Measurements from ENCODE around the gene P3H3. TPM values are rescaled to one million over a fixed set of nuclear protein-coding genes. Genes with fewer than 3 reads are reported as not detected.

The P3H3 gene
- total and polyA plus RNA-seq, 2 experiments from 2014 or later: 16.4 to 38.2 TPM

- Histone ChIP-seq H3K79me2 (replicated peaks; ENCODE audit: insufficient read depth) (peaks cover 41% of the 10 kb centered on the region), H3K9me2 (ENCODE audit: insufficient read depth) (no peaks in the 10 kb centered on the region), H3K4me3 (peak overlapping the region; percentile 80), H3F3A (replicated peaks; ENCODE audit: low read depth) (peaks cover 11% of the 10 kb centered on the region; the same call in 1 of the 2 replicates), H3K27ac (ENCODE audit: low read depth) (no peak overlapping the region), H3K36me3 (ENCODE audit: insufficient read depth) (peaks cover 31% of the 10 kb centered on the region), H3K4me1 (ENCODE audit: insufficient read depth) (peaks cover 19% of the 10 kb centered on the region), H2AFZ (no peak overlapping the region), H4K20me1 (replicated peaks; ENCODE audit: insufficient read depth) (peaks cover 4% of the 10 kb centered on the region; the same call in 1 of the 2 replicates), H3K27me3 (ENCODE audit: insufficient read depth) (no peaks in the 10 kb centered on the region), H3K4me2 (peak overlapping the region; percentile 83)
- Mint-ChIP-seq H3K27ac (peak overlapping the region; percentile 99), H3K36me3 (ENCODE audit: low read depth) (peaks cover 51% of the 10 kb centered on the region), H3K27me3 (ENCODE audit: insufficient read depth, low read depth, poor library complexity) (peaks cover 25% of the 10 kb centered on the region), H3K4me1 (peaks cover 15% of the 10 kb centered on the region), H3K4me3 (peak overlapping the region; percentile 95), H3K9me3 (no peaks in the 10 kb centered on the region)
- DNase-seq (ENCODE audit: low spot score) (peak; percentile 69), ATAC-seq (peak; percentile 5)
- TF ChIP-seq ZNF331 (CRISPR knock-in tag; IDR thresholded peaks at IDR 0.05; ENCODE audit: low read depth) (no peak), POLR2AphosphoS5 (IDR thresholded peaks at IDR 0.05; ENCODE audit: low read depth) (no peak), EZH2phosphoT487 (IDR thresholded peaks at IDR 0.05; ENCODE audit: unreplicated experiment) (no peak), ZNF114 (CRISPR knock-in tag; IDR thresholded peaks at IDR 0.05) (no peak), CREB1 (CRISPR knock-in tag; IDR thresholded peaks at IDR 0.05; ENCODE audit: low read depth) (no peak), CTCF (conservative IDR thresholded peaks at IDR 0.05; ENCODE audit: low read depth in 2 of 2) (no peak), JUNB (IDR thresholded peaks at IDR 0.05; ENCODE audit: unreplicated experiment) (no peak), STAT1 (IDR thresholded peaks at IDR 0.05; ENCODE audit: unreplicated experiment) (no peak)
- TF ChIP-seq, protein P1, sequence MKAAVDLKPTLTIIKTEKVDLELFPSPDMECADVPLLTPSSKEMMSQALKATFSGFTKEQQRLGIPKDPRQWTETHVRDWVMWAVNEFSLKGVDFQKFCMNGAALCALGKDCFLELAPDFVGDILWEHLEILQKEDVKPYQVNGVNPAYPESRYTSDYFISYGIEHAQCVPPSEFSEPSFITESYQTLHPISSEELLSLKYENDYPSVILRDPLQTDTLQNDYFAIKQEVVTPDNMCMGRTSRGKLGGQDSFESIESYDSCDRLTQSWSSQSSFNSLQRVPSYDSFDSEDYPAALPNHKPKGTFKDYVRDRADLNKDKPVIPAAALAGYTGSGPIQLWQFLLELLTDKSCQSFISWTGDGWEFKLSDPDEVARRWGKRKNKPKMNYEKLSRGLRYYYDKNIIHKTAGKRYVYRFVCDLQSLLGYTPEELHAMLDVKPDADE (IDR thresholded peaks at IDR 0.05): no peak
- TF ChIP-seq, protein P2, sequence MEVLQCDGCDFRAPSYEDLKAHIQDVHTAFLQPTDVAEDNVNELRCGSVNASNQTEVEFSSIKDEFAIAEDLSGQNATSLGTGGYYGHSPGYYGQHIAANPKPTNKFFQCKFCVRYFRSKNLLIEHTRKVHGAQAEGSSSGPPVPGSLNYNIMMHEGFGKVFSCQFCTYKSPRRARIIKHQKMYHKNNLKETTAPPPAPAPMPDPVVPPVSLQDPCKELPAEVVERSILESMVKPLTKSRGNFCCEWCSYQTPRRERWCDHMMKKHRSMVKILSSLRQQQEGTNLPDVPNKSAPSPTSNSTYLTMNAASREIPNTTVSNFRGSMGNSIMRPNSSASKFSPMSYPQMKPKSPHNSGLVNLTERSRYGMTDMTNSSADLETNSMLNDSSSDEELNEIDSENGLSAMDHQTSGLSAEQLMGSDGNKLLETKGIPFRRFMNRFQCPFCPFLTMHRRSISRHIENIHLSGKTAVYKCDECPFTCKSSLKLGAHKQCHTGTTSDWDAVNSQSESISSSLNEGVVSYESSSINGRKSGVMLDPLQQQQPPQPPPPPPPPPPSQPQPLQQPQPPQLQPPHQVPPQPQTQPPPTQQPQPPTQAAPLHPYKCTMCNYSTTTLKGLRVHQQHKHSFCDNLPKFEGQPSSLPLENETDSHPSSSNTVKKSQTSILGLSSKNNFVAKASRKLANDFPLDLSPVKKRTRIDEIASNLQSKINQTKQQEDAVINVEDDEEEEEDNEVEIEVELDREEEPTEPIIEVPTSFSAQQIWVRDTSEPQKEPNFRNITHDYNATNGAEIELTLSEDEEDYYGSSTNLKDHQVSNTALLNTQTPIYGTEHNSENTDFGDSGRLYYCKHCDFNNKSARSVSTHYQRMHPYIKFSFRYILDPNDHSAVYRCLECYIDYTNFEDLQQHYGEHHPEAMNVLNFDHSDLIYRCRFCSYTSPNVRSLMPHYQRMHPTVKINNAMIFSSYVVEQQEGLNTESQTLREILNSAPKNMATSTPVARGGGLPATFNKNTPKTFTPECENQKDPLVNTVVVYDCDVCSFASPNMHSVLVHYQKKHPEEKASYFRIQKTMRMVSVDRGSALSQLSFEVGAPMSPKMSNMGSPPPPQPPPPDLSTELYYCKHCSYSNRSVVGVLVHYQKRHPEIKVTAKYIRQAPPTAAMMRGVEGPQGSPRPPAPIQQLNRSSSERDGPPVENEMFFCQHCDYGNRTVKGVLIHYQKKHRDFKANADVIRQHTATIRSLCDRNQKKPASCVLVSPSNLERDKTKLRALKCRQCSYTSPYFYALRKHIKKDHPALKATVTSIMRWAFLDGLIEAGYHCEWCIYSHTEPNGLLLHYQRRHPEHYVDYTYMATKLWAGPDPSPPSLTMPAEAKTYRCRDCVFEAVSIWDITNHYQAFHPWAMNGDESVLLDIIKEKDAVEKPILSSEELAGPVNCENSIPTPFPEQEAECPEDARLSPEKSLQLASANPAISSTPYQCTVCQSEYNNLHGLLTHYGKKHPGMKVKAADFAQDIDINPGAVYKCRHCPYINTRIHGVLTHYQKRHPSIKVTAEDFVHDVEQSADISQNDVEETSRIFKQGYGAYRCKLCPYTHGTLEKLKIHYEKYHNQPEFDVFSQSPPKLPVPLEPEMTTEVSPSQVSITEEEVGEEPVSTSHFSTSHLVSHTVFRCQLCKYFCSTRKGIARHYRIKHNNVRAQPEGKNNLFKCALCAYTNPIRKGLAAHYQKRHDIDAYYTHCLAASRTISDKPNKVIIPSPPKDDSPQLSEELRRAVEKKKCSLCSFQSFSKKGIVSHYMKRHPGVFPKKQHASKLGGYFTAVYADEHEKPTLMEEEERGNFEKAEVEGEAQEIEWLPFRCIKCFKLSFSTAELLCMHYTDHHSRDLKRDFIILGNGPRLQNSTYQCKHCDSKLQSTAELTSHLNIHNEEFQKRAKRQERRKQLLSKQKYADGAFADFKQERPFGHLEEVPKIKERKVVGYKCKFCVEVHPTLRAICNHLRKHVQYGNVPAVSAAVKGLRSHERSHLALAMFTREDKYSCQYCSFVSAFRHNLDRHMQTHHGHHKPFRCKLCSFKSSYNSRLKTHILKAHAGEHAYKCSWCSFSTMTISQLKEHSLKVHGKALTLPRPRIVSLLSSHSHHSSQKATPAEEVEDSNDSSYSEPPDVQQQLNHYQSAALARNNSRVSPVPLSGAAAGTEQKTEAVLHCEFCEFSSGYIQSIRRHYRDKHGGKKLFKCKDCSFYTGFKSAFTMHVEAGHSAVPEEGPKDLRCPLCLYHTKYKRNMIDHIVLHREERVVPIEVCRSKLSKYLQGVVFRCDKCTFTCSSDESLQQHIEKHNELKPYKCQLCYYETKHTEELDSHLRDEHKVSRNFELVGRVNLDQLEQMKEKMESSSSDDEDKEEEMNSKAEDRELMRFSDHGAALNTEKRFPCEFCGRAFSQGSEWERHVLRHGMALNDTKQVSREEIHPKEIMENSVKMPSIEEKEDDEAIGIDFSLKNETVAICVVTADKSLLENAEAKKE (CRISPR knock-in tag; IDR thresholded peaks at IDR 0.05): no peak
- TF ChIP-seq, protein P3, sequence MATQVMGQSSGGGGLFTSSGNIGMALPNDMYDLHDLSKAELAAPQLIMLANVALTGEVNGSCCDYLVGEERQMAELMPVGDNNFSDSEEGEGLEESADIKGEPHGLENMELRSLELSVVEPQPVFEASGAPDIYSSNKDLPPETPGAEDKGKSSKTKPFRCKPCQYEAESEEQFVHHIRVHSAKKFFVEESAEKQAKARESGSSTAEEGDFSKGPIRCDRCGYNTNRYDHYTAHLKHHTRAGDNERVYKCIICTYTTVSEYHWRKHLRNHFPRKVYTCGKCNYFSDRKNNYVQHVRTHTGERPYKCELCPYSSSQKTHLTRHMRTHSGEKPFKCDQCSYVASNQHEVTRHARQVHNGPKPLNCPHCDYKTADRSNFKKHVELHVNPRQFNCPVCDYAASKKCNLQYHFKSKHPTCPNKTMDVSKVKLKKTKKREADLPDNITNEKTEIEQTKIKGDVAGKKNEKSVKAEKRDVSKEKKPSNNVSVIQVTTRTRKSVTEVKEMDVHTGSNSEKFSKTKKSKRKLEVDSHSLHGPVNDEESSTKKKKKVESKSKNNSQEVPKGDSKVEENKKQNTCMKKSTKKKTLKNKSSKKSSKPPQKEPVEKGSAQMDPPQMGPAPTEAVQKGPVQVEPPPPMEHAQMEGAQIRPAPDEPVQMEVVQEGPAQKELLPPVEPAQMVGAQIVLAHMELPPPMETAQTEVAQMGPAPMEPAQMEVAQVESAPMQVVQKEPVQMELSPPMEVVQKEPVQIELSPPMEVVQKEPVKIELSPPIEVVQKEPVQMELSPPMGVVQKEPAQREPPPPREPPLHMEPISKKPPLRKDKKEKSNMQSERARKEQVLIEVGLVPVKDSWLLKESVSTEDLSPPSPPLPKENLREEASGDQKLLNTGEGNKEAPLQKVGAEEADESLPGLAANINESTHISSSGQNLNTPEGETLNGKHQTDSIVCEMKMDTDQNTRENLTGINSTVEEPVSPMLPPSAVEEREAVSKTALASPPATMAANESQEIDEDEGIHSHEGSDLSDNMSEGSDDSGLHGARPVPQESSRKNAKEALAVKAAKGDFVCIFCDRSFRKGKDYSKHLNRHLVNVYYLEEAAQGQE (IDR thresholded peaks at IDR 0.05; ENCODE audit: unreplicated experiment): no peak
Measured at GRCh38 chr12:6852651-6853354, 24.6 kb downstream of the P3H3 start.
